ENCODE measurements around the gene SLC39A5.

SLC39A5 gene

GRCh38 chr12:56230432-56231183 is 757 bp downstream of the SLC39A5 start:
- no peak for TF ChIP-seq CTCF (IDR thresholded peaks at IDR 0.05)
- Histone ChIP-seq H3K4me3 (no peak overlapping the region), H3K4me1 (peaks cover 0 to under 1% (median 0%) of the 10 kb centered on the region in 4 donors), H3K9me3 (no peaks in the 10 kb centered on the region), H3K27me3 (no peaks in the 10 kb centered on the region), H3K27ac (no peak overlapping the region), H3K36me3 (peaks cover 0 to 30% (median 0%) of the 10 kb centered on the region in 3 donors)
- DNase-seq, result no peak
- intact Hi-C loops (cut with DNase I; ENCODE audit: low total_unique reads), result no loop called here

GRCh38 chr12:56231184-56231582 is 1.3 kb downstream of the SLC39A5 start:
- Histone ChIP-seq H3K27ac (no peak overlapping the region), H3K36me3 (peaks cover 0 to 25% (median 0%) of the 10 kb centered on the region in 3 donors), H3K4me1 (no peaks in the 10 kb centered on the region), H3K4me3 (no peak overlapping the region), H3K27me3 (no peaks in the 10 kb centered on the region), H3K9me3 (no peaks in the 10 kb centered on the region)
- DNase-seq, result no peak
- TF ChIP-seq CTCF (IDR thresholded peaks at IDR 0.05), result no peak
- intact Hi-C loops (cut with DNase I; ENCODE audit: low total_unique reads), result no loop called here

GRCh38 chr12:56234746-56235436 is 5.0 kb downstream of the SLC39A5 start:
- DNase-seq, result no peak
- TF ChIP-seq CTCF (IDR thresholded peaks at IDR 0.05), result no peak
- Histone ChIP-seq H3K27ac (no peak overlapping the region), H3K4me3 (no peak overlapping the region), H3K9me3 (no peaks in the 10 kb centered on the region), H3K4me1 (no peaks in the 10 kb centered on the region), H3K27me3 (no peaks in the 10 kb centered on the region), H3K36me3 (peaks cover 5 to 38% (median 24%) of the 10 kb centered on the region in 3 donors)
- intact Hi-C loops (cut with DNase I; ENCODE audit: low total_unique reads), result no loop called here

- Histone ChIP-seq H3K9me3 (no peaks in the 10 kb centered on the region), H3K4me3 (no peak overlapping the region), H3K27ac (no peak overlapping the region), H3K27me3 (no peaks in the 10 kb centered on the region), H3K4me1 (no peaks in the 10 kb centered on the region), H3K36me3 (peaks cover 14 to 50% (median 36%) of the 10 kb centered on the region in 3 donors)
- TF ChIP-seq CTCF (IDR thresholded peaks at IDR 0.05), result no peak
- DNase-seq, result no peak
- intact Hi-C loops (cut with DNase I; ENCODE audit: low total_unique reads), result no loop called here
Measured at GRCh38 chr12:56236091-56236490, 6.2 kb downstream of the SLC39A5 start.

- H3K4me1 ChIP-seq, result no peaks in the 10 kb centered on the region
- peaks cover 22 to 59% (median 45%) of the 10 kb centered on the region in 3 donors for H3K36me3 ChIP-seq
- no peak overlapping the region for H3K4me3 ChIP-seq
- H3K27ac ChIP-seq, result no peak overlapping the region
- H3K9me3 ChIP-seq, result no peaks in the 10 kb centered on the region
- DNase-seq, result no peak
- intact Hi-C loops (cut with DNase I; ENCODE audit: low total_unique reads), result no loop called here
- TF ChIP-seq CTCF (IDR thresholded peaks at IDR 0.05), result no peak
- no peaks in the 10 kb centered on the region for H3K27me3 ChIP-seq
Measured at GRCh38 chr12:56236985-56237384, 7.1 kb downstream of the SLC39A5 start.
